RKO (cell line): ENCODE results near the gene HSPBP1.

Source experiments
- DNase-seq: peaks from one replicate; pipeline ENCODE4 v3.0.0-alpha.2; 2016; ENCODE audit warnings: low spot score

HSPBP1 gene

DNA sequence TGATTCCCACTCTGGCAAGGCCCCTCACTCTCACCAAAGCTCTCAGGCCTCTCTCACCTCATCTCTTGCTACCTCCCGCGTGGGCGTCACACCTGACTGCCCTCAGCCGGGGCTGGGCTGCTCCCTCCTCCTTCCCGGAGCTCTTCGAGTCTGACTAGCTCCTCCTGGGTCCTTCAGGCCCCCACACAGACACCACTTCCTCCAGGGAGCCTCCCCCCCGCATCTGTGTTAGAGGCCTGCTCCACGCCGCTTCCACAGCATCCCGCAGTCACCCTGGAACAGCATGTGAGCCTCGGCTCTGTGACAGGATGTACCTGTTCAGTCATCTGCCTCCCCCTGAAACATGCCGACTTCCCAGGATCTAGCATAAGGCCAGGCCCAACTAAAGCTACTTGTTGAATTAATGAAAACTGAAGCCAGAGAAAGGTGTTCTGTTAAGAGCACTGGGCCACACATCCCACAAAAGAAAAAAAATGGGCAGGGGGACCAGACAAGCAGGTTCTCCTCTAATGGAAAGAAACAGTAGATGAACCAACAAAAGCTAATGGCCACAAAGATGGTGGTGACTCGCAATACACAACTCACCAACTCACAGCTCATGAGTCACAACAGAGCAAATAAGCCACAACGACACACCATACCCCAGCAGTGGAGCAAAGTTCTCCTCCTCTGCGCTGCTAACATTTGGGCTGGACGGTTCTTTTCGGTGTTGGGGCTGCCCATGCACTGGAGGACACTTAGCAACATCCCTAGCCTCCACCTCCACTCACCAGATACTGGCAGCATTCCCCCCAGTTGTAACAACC, 24.1 kb downstream of the HSPBP1 start:
- DNase-seq, result peak; percentile 82

DNA sequence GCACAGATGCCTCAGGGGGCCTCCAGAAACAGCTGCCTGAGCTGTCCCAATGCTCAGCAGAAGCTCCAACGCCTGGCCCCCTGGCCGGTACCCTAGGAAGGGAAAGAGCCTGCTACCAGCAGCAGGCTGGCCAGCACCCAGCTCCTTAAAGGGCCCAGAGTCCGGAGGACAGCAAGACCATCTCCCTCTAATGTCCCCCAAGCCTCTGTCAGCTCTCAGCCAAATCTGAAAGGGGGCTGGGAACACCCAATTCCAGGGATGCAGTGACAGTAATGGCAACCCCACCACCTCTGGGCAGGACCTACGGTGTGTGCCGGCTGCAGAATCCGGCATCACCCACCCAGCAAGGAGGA, 25.3 kb downstream of the HSPBP1 start:
- DNase-seq, result no peak

DNA sequence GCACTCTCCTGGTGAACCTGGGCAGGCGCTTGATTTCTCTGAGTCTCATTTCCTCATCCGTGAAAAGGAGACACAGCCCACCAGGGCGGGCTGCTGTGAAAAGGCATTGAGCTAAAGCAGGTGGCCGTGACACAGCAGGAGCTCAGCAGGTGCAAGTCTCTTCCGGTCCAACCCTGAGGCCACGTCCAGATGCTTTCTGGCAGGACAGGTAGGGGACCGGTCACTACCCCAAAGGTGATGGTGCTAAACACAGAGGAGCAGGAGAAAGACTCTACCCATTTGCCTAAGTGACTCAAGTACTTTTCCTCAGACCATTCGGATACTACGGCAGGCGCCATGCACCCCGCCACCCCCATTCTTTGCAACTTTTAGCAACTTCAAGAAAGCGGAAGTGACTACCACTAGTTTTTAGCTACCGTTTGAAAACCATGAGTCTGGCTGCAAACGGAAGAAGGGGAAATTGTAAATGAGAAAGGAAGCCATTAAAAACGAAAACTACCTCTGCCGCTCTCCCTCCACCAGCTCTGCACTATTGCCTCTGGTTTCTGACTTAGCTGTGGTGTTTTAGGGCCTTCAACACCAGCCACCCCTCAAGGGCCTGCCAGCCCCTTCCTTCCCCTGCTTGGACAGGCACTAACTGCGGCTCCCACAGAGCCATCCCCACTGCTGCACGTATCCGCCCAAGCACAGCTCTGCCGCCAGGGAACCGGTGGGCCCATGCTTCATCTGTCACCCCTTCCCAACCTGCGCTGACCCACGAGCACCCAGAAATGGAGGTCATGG, 25.9 kb downstream of the HSPBP1 start:
- no peak for DNase-seq

DNA sequence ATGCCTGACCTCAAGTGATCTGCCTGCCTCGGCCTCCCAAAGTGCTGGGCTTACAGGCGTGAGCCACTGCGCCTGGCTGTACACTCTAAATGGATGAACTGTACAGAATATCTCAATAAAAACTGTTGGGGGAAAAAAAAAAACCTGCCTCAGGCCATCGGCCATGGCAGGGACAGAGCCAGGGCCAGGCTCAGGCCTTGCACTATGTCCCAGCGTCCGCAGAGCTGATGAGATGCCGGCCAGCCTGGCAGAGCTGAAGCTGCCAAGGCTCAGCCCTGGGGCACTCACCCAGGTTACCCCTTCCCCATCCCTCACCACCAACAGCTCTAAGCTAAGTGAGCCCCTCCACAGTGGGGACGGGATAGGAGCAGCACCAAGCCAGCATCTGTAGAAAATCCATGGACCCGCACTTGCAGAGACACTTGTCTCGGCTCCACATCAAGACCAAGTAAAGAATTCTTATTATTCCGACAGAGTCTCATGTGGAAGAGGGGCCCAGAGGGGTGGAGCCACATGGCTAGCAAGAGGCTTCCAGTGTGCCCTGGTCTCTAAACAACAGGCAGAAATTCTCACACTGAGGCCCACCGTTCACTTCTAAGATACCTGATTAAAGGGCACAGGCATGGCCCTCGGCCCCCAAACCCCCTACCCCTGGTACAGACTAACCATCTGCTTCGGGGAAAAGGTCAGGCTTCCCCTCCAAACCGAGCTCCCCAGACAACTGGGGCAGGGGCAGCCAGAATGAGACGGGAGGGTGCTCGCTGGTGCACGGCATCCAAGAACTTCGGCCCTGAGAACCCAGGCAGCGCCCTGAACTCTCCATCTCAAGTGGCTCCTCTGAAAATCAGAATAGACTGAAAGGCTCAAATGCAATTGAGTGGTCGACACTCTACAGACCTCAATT, 26.9 kb downstream of the HSPBP1 start:
- no peak for DNase-seq

DNA sequence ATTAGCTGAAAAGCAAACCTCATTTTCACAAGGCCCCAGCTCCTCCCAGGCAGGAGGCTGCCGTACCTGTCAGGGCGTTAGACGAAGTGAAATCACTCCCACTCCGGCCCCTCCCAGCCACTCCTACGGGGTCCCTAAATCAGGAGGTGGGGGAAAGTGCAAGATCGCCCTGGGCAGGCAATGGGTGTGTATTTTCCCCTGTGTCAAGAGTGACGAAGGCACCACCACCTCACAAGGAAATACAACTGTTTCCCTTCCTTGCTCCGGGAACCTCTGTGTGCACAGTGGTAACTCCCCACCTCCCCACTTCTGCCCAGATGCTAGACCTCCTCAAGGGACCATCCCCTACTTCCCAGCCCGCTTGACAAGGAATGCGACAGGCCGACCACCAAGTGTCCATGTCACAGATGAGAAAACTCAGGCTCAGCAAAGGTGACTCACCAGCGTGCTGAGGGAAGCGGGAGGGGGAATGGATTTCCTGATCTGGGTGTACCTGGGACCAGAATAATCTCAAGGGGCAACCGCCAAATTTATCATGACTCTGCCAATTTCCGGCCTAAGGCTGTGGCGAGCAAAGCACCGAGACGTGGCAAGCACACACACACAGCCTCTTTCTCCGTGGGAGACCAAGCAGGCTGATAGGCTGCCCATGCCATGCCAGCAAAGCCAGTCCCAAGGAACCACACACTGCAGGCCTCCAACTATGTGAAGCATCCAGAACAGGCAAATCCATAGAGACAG, 28.4 kb downstream of the HSPBP1 start:
- DNase-seq, result no peak

DNA sequence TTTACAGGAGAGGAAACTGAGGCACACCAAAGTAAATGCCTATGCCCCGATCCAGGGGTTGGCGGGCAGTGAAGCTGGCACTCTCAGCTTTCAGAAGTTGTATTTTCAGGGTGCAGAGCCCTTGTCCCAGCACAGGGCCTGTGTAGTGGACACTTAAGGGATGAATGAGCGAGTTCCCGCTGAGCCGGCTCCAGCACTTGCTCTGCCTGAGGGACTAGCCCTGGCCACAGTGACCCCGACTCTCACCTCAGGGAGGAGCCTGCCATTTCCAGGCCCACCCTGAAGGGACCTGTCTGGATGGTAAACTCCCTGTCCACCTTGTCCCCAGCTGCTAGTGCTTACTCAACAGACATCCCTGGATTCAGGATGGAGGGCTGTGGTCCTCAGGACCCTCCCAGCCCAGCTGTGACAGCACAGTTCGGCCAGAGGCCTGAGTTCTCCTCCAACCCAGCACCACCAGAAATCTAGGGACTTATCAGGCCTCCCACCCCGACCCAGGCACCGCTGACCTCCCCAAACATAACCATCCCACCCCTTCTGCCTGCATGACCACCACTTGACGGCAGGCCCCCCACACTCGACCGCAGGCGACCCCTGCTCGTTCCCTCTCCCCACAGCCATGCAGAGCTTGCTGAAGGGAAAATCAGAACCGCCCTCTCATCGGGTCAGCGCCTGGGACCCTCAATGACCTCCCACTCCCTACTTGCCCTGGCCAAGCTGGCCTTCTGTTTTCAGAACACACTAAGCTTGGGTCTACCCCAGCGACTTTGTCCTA, 29.5 kb downstream of the HSPBP1 start:
- no peak for DNase-seq

DNA sequence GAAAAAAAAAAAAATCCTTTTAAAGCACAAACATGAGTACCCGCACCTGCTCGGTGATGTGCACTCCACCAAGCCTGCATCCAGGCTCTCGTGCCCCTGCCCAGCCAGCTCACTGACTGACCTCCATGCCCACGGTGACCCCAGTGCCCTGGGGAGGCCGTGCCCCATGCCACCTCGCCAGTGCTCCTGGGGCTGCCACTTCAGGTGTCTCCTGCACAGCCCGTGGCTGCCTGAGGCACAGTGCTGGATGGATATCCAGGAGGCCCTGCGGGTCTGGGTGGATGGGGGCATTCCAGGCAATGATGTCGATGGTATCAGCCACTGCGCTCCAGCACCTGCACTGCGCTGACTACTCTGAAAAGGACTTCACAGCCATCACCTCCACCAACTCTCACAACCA, 30.1 kb downstream of the HSPBP1 start:
- no peak for DNase-seq

DNA sequence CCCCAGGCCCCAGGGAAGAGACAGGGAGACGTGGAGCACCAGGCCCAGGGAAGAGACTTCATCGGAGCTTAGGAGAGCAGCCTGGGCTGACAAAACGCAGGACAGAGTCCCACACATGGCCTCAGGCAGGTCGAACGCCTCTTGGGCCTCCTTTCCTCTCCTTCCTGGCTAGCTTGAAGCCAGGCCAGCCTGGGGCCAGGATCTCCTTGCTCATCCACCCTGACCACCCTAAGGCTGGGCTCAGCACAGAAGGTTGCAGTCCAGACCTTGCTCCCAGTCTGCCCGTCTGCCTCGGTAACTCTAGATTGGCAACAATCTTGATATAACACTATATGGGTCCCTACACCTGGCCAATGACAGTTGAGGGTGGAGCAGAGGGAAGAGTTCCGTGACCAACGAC, 31.2 kb downstream of the HSPBP1 start:
- no peak for DNase-seq

DNA sequence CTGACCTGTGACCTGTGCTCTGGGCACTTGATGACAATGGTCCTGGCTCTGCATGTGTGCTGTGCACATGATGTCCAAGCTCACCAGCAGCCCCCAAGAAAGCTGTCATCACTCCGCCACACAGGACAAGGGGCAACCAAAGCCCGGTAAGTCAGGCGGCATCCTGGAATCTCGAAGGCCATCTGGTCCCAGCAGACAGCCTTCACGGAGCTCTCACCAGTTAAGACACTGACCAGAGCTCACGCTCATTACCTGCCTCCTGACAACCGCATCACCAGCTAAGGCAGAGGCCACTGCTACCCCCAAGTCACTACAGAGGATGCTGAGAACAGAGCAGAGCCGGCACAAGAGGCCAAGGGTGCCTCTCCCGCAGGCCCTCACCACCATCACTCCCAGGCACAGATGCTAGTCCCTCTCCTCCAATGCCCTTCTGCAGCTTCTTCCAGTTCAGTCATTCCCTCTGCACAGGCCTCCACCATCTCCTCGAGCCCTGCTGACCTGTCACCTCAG, 31.7 kb downstream of the HSPBP1 start:
- DNase-seq, result no peak

DNA sequence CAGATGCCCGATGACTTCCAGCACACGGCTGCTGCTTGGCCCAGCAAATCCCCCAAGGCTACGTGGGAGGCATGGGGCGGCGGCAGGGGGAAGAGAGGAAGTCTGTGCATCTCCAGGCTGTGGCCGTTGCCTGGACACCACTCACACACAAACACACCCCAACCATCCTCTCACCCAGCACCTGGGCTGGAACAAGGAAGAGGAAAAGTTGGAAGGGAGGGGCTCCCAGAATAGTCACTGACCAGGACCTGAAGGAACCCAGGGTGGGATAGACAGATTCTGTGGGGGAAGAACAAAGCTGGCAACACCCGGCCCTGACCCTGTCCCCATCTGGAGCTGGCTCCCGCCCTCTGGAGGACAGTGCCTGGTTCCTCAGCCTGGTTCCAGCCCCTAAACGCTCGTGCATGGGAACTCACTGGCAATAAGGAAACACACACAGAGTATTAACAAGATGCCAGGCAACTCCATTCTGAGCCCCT, 32.2 kb downstream of the HSPBP1 start:
- DNase-seq, result no peak

DNA sequence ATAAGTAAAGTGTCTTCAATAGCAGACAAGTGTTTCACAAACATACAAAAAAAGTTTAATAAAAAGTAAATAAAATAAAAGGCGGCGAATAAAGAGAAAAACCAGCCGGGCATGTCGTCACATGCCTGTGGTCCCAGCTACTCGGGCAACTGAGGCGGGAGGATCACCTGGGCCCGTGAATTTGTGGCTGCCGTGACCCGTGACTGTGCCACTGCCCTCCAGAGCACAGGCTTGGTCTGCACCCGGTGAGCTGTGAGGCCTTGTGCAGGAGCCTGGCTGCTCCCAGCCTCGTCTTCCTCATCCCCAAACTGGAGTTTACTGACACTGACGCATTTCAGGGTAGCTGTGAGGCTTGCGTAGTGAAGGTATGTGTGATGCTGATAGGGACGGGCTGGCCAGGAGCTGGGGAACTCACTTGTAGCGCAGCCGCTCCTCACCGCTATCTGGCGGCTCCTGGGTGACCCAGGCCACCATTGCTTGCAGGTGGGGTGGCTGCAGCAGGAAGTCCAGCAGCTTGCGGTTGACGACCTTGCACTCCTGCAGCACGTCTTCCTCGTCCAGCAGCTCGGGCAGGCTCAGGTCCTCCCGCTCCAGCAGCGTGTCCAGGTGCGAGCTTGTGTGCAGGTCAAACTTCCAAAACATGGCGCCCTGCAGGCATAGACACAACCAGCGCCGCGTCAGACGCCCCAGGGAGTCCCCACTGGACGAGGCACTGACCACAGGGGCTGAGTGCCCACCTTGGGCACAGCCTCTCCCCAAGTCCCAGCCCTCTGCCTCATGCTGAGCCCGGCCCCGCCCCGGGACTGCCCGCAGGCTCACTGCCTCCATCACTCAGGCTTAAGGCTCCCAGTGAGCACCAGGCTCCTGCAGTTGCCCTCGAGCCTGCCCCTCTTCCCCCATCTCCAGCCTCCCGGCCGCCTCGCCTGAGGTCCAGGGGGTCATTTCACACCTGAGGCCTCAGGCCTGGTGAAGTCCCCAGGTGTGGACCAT, 33.2 kb downstream of the HSPBP1 start:
- no peak for DNase-seq

DNA sequence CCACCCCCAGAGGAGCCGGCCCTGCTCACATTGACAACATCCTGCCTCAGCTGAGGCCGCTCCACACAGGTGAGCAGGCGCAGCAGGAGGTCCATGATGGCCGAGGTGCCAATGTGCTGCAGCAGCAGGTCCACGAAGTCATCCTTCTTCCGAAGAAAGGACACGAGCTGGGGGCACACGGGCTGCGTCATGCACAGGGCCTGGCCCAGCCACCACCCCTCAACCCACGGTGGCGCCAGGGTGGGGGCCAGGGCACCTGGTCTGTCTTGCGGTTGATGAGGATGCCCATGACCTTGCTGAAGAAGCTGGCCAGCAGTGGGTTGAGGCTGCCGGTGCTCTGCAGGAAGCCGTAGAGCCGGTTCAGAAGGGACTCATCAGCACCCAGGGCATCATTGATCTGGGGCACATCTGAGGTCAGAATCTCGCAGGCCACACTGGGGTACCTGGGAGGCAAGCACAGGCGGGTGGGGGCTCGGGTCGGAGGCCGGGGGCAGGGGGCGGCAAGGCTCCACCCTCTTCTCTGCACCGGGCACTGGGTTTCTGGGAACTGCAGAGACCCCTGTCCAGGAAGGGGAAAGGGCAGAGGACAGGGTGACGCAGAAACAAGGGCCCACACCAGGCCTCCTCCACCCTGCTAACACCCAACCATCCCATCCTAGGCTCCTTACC, 34.5 kb downstream of the HSPBP1 start:
- DNase-seq, result no peak

DNA sequence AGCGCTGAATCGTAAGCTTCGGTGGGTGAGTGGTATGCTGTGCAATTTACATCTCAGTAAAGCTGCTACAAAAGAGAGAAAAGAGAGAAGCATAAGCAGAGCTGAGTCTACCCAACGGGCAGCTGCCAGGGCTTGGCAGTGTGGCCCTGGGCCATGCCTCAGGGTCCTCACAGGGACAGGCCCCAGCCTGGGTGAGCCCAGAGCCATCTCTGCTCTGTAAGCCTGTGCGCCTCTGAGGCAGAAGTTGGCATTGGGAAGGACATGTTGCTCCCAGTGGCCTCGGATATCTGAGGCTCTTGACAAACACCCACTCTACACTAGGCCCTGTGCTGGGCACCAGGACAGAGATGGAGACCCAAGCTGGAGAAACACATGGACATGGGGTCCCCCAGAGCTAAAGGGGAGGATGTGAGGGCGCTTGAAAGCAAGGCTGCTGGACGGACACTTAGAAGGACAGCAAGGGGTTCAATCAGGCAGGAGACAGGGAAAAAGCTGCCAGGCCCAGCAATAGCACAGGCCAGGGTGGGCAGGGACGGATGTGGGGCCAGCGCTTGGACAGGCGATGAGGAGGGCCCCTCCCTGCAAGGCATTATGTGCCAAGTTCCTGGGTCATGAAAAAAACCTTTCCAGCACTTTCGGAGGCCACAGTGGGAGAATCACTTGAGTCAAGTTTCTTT, 35.8 kb downstream of the HSPBP1 start:
- DNase-seq, result no peak

DNA sequence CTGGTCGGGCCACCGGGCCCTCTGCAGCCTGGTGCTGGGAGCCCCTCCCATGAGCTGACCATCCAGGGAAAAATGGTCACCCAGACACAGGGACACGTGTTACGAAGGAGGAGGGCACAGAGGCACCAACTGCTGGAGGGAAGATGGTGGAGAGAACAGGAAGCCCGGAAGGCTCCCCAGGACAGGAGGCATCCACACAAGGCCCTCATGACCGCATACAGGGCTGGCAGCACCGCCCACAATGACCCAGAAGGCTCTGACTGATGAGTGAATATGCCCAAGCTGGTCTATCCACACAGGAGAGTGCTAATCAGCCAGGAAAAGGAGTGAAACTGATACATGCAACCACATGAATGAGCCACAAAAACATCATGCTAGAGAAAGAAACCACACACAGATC, 37.4 kb downstream of the HSPBP1 start:
- no peak for DNase-seq

DNA sequence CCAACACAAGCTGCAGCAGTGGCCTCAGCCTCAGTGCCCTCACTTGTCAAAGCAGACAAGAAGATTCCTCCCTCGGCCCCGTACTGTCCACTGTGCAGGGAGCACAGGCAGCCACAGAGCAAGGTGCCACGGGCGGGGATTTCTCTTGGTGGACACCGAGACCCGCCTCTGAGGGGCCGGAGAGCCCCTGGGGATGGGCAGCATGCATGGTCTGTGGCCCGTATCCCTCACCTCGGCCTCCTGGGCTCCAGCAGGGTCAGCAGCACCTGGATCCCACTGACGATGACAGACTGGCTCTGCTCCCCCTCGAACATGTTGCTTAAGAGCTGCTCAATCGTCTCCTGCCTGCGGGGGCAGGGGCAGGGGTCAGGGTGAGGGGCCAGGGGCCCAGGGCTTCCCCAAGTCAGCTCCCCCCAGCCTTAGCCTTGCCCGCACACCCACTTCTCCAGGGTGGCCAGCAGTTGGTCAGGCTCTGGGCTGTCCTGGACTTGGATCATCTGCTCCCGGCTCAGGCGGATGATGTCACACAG, 37.9 kb downstream of the HSPBP1 start:
- DNase-seq, result no peak

DNA sequence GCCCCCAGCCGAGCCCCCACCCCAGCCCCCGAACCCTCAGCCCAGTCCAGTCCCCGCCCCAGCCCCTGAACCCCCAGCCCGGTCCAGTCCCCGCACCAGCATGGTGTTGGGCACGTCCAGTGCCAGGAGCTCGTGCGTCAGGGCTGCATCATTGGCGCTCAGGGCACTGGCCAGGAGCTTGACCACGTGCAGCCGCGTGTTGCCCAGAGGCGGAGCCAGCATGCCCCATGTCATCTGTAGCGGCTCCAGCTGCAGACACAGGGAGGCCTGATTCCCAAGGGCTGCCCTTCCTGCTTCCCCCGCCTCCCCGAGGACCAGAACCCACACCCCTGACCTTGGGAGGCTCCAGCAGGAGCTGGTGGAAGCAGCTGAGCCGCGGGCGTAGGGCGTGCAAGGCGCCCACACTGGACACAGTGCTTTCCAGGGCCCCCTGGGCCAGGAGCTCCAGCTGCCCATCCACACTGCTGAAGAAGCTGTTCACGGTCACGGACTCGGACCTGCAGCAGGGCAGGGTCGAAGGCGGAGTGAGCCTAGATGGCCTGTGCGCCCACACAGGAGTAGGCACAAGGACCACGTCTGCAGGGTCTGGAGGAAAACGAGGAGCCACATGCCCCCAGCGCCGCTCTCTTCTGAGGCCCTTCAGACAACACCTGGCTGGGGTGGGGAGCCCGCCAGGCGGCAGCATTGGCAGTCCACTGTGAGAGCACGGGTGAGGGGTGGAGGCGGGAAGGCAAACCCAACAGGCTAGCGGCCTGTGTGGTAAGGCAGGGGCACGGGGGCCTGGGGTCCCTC, 38.6 kb downstream of the HSPBP1 start:
- no peak for DNase-seq

DNA sequence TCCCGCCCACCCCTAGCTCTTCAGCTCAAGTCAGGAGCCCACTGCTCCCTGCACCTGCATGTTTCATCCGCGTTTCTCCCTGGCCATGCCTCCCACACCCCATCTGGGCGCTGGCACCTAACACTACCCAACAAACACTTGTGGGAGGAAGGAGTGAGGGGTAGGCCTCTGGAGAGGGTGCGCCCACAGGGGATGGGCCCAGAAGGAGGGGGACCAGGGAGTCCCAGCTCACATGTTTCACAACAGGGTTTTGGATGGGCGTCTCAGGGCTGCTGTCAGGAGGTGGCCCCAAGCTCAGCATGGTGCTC, 39.2 kb downstream of the HSPBP1 start:
- DNase-seq, result no peak
